Sigmoid colon (tissue), 4 donors: ENCODE results near the gene SGCE.

Experiments
- CTCF ChIP-seq, 4 experiments: fragments of 450-650 bp in 3 of 4; fragments of 200-600 bp in 1 of 4; IDR thresholded peaks; one replicate each; pipeline ENCODE4 v1.5.1; 2016 to 2019; ENCODE audit warnings: antibody characterized with exemption in 4 of 4, mild to moderate bottlenecking in 3 of 4, moderate library complexity in 2 of 4
- EP300 ChIP-seq, 4 donors: sonication (generic); formaldehyde crosslinking; IDR thresholded peaks; one replicate each; pipeline ENCODE4 v1.6.1; 2017; ENCODE audit warnings: antibody characterized with exemption in 4 of 4
- POLR2A ChIP-seq, 2 donors: fragments of 450-650 bp; IDR thresholded peaks; one replicate each; pipeline ENCODE4 v1.6.1; 2016; ENCODE audit warnings: antibody characterized with exemption in 2 of 2, mild to moderate bottlenecking in 2 of 2, moderate library complexity in 2 of 2

- no peak for TF ChIP-seq CTCF (IDR thresholded peaks at IDR 0.05)
- TF ChIP-seq POLR2A (IDR thresholded peaks at IDR 0.05), result no peak
- no peak for TF ChIP-seq EP300 (IDR thresholded peaks at IDR 0.05)
Observed at GRCh38 chr7:94588075-94588474, 67.9 kb downstream of the SGCE start.
